Mesothelial cell of epicardium (in vitro differentiated cells): Measurements from ENCODE around the gene MEGF10. TPM values are rescaled to one million over a fixed set of nuclear protein-coding genes. Genes with fewer than 3 reads are reported as not detected.
A peak's percentile ranks its signal among the peaks of the same experiment; 100 is the strongest.
"Not testable (repeated sequence)": the region's sequence is repeated elsewhere in the genome, so short reads cannot be mapped to it uniquely, and the experiment has no call there.

Experiments used
- DNase-seq, 2 experiments: peaks; one replicate each; pipeline ENCODE4 v3.0.0; 2021; ENCODE audit warnings: low spot score in 2 of 2; ENCODE audit not compliant: unreplicated experiment in 2 of 2
- H3K27ac Mint-ChIP-seq: 2 replicates; pipeline ENCODE4 v1.8.0; 2021; ENCODE audit warnings: mixed read lengths
- H3K27me3 Mint-ChIP-seq: 2 replicates; pipeline ENCODE4 v1.8.0; 2021; ENCODE audit warnings: low read depth, mixed read lengths
- H3K36me3 Mint-ChIP-seq: 2 replicates; pipeline ENCODE4 v1.8.0; 2021; ENCODE audit warnings: mixed read lengths
- H3K4me1 Mint-ChIP-seq: 2 replicates; pipeline ENCODE4 v1.8.0; 2021; ENCODE audit warnings: mixed read lengths
- H3K4me3 Mint-ChIP-seq: 2 replicates; pipeline ENCODE4 v1.8.0; 2021; ENCODE audit warnings: mild to moderate bottlenecking, moderate library complexity, mixed read lengths
- H3K9me3 Mint-ChIP-seq: 2 replicates; pipeline ENCODE4 v1.8.0; 2021; ENCODE audit warnings: mixed read lengths
- total RNA-seq: library from RNA; stranded (reverse); gene quantifications from 3 replicates; pipeline ENCODE4 v1.2.1, GENCODE V29; 2021
- TF ChIP-seq, protein P1 (sequence below): fragments of 200-600 bp; sonication (generic); IDR thresholded peaks from one replicate; pipeline ENCODE4 v1.5.0; 2021; ENCODE audit warnings: antibody characterized with exemption; ENCODE audit not compliant: unreplicated experiment

Gene MEGF10
- 2.8 to 4.1 TPM (median 3.0 TPM) in 3 replicates for total RNA-seq

DNA sequence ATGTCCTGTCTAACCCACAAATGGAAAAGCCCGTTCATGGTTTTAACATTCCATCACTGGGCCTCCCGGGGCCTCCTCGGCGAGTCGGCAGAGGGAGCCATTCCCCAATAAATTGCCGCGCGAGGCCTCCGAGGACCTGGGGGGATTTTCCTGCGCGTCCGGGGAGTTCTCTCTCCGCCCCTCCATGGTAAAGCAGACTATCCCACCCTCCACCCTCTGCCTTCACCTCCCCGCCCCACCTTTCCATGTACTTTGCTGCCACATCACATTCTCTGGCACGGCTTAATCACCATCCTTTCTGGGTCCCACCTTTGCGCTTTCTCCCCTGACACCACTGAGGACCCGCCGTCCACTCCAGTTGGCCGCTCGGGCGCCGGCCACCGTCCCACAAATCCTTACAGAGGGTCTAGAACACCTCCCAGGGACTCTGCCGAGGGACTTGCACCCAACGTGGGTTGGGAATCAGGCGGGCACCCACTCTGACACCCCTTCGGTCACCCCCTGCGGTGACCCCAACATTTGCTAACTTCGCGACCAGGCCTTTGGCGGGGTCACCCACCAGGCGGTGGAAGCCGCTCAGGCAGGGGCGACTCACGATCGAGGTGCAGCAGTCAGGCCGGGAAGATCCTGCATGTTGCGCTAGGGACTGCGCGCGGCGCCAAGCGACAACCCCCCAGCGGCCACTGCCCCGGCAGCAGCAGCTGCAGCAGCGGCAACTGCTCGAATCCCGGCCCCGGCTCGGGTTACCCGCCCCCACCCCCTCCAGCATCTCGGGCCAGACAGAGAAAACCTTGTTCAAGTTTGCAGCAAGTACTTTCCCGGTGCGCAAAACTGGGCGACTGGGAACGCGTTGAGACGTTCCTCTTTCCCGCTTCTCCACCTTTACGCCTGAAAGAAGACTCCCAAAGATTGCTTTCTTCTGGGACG lies at the start of gene MEGF10:
MEGF10 (plus strand) TSS at position 778 of the 927 bp plus-strand sequence. CDS start 40,513 bp downstream, outside the sequence.
- Mint-ChIP-seq H3K4me1 (peaks cover 14% of the 10 kb centered on the region), H3K4me3 (peak within 1 kb of the TSS; percentile 77), H3K9me3 (peaks cover 8% of the 10 kb centered on the region), H3K36me3 (no peaks in the 10 kb centered on the region), H3K27ac (no peak within 1 kb of the TSS), H3K27me3 (peaks cover 72% of the 10 kb centered on the region)
- DNase-seq = peak; percentile 45 to 82
- TF ChIP-seq, protein P1, sequence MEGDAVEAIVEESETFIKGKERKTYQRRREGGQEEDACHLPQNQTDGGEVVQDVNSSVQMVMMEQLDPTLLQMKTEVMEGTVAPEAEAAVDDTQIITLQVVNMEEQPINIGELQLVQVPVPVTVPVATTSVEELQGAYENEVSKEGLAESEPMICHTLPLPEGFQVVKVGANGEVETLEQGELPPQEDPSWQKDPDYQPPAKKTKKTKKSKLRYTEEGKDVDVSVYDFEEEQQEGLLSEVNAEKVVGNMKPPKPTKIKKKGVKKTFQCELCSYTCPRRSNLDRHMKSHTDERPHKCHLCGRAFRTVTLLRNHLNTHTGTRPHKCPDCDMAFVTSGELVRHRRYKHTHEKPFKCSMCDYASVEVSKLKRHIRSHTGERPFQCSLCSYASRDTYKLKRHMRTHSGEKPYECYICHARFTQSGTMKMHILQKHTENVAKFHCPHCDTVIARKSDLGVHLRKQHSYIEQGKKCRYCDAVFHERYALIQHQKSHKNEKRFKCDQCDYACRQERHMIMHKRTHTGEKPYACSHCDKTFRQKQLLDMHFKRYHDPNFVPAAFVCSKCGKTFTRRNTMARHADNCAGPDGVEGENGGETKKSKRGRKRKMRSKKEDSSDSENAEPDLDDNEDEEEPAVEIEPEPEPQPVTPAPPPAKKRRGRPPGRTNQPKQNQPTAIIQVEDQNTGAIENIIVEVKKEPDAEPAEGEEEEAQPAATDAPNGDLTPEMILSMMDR = peak; percentile 44

DNA sequence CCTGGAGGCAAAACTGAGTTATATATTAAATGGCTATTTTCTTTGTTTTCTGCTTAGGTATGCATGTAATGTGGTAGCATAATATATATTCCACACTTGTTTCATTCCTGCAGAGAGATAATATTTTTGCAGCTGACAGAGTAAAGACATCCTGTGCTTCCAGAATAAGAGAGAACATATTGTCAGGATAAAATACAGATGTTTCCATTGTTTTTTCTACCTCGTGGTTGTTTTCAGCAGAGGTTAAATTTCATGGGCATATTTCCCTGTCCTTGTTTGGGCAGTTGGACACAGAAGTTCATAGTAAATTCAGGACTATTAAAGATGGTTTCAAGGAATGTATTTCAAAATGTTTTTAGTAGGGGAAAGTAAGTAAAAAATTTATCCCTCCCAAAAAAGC lies 47.6 kb upstream of the MEGF10 start:
- TF ChIP-seq, protein P1 = no peak
- Mint-ChIP-seq H3K9me3 (peaks cover 19% of the 10 kb centered on the region), H3K36me3 (no peaks in the 10 kb centered on the region), H3K27me3 (no peaks in the 10 kb centered on the region), H3K4me1 (peaks cover 8% of the 10 kb centered on the region), H3K4me3 (no peak overlapping the region), H3K27ac (no peak overlapping the region)
- DNase-seq = no peak

DNA sequence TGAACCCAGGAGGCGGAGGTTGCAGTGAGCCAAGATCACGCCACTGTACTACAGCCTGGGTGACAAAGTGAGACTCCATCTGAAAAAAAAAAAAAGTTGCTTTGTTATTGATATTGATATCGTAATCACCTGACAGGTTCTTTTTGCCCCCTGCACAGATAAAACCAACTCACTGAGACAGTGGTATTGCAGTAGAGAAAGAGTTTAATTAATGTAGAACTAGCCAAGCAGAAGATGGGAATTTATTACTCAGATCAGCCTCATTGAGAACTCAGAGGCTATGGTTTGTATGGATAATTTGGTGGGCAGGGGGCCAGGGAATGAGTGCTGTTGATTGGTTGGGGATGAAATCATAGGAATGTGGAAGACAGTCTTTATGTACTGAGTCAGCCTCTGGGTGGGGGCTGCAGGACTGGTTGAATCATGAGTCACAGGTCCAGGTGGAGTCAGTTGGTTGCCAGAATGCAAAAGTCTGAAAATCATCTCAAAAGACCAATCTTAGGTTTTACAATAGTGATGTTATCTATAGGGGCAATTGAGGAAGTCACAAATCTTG lies 35.8 kb upstream of the MEGF10 start:
- DNase-seq = no peak
- no peaks in the 10 kb centered on the region for H3K4me1 Mint-ChIP-seq
- no peak overlapping the region for H3K4me3 Mint-ChIP-seq
- no peak overlapping the region for H3K27ac Mint-ChIP-seq
- peaks cover 30% of the 10 kb centered on the region for H3K9me3 Mint-ChIP-seq
- peaks cover 3% of the 10 kb centered on the region for H3K36me3 Mint-ChIP-seq
- H3K27me3 Mint-ChIP-seq = peaks cover 1% of the 10 kb centered on the region
- TF ChIP-seq, protein P1 = no peak

DNA sequence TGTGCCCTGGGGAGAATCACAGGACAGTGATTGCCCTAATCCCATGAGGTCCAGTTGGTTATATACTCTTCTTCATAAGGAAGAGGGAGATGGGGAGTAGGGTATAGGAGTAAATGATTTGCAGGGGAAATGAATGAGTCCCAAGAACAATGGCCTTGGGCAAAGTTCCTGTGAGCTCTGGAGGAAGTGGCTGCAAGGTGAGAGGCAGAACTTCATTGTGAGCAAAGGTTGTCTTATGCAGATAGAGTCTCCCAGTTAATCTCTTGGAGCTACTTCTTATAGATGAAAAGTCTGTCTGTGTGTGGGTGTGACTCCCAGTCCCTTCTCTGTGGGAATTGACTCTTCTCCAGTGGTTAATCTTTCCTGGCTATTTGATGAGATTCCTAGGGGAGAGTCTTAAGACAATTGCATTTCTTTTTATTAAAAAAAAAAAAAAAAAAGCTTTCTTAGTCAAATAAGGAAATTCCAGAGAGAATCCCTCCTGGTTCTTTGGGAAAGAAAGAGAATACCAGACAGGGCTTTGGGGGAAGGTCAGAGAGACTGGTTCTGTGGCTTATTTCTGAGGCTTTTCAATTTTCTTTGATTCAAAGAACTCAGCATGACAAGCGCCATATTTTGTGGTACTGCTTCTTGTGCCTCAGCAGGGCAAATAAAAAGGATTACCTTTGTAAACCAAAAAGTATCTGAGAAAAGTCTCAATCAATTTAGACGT lies 33.6 kb upstream of the MEGF10 start:
- Mint-ChIP-seq H3K36me3 (peaks cover 3% of the 10 kb centered on the region), H3K27me3 (peaks cover 1% of the 10 kb centered on the region), H3K9me3 (peaks cover 30% of the 10 kb centered on the region), H3K4me1 (no peaks in the 10 kb centered on the region), H3K27ac (no peak overlapping the region), H3K4me3 (no peak overlapping the region)
- TF ChIP-seq, protein P1 = no peak
- DNase-seq = no peak

DNA sequence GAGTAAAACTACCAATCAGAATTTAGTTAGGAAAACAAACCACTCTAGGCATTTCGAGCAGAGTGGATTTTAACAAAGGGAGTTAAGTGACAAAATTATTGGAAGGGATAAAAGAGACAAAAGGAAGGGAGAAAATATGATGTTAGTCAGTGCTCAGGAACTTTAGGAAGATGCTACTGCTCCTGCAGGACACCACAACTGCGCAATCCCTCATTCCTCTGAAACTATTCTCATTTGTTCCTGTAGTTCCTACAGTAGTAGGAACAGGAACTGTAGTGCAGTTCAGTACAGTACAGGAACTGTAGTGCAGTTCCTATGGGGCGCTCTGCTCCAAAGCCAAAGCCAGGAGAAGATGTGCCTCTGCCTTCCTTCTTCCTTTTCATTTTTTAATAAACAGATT lies 29.9 kb upstream of the MEGF10 start:
- H3K9me3 Mint-ChIP-seq = peaks cover 9% of the 10 kb centered on the region
- peaks cover 1% of the 10 kb centered on the region for H3K27me3 Mint-ChIP-seq

DNA sequence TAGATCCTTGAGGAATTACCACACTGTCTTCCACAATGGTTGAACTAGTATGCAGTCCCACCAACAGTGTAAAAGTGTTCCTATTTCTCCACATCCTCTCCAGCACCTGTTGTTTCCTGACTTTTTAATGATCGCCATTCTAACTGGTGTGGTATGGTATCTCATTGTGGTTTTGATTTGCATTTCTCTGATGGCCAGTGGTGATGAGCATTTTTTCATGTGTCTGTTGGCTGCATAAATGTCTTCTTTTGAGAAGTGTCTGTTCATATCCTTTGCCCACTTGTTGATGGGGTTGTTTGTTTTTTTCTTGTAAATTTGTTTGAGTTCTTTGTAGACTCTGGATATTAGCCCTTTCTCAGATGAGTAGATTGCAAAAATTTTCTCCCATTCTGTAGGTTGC lies 25.1 kb upstream of the MEGF10 start:
- H3K36me3 Mint-ChIP-seq, DNase-seq, H3K4me3 Mint-ChIP-seq, H3K4me1 Mint-ChIP-seq, H3K27ac Mint-ChIP-seq: not testable (repeated sequence)
- H3K9me3 Mint-ChIP-seq = peaks cover 10% of the 10 kb centered on the region
- H3K27me3 Mint-ChIP-seq = peaks cover 16% of the 10 kb centered on the region

More for the DNA sequence above, 29.9 kb upstream of the MEGF10 start:
- no peak overlapping the region for H3K27ac Mint-ChIP-seq
- no peaks in the 10 kb centered on the region for H3K36me3 Mint-ChIP-seq
- no peak overlapping the region for H3K4me3 Mint-ChIP-seq
- no peak for DNase-seq
- TF ChIP-seq, protein P1 = no peak
- H3K4me1 Mint-ChIP-seq = no peaks in the 10 kb centered on the region

DNA sequence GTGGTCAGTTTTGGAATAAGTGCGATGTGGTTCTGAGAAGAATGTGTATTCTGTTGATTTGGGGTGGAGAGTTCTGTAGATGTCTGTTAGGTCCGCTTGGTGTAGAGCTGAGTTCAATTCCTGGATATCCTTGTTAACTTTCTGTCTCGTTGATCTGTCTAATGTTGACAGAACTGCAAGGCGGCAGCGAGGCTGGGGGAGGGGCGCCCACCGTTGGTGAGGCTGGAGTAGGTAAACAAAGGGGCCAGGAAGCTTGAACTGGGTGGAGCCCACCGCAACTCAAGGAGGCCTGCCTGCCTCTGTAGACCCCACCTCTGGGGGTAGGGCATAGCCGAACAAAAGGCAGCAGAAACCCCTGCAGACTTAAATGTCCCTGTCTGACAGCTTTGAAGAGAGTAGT lies 22.3 kb upstream of the MEGF10 start:
- not testable (repeated sequence) for DNase-seq, H3K4me1 Mint-ChIP-seq, H3K4me3 Mint-ChIP-seq, H3K36me3 Mint-ChIP-seq, H3K27ac Mint-ChIP-seq
- Mint-ChIP-seq H3K9me3 (peaks cover 22% of the 10 kb centered on the region), H3K27me3 (peaks cover 16% of the 10 kb centered on the region)

DNA sequence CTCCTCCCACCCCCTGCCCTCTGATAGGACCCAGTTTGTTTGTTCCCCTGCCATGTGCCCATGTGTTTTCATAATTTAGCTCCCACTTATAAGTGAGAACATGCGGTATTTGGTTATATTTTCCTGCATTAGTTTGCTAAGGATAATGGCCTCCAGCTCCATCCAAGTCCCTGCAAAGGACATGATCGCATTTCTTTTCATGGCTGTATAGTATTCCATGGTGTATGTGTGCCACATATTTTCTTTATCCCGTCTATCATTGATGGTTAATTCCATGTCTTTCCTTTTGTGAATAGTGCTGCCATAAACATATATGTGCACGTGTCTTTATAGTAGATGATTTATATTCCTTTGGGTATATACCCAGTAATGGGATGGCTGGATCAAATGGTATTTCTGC lies 19.9 kb upstream of the MEGF10 start:
- not testable (repeated sequence) for H3K27ac Mint-ChIP-seq, H3K4me1 Mint-ChIP-seq, H3K4me3 Mint-ChIP-seq, DNase-seq, H3K36me3 Mint-ChIP-seq
- Mint-ChIP-seq H3K27me3 (peaks cover 16% of the 10 kb centered on the region), H3K9me3 (peaks cover 22% of the 10 kb centered on the region)
